GM10266 (cell line): ENCODE measurements around the gene USHBP1.

Source experiments
- DNase-seq: peaks from one replicate; pipeline ENCODE4 v3.0.0; 2012; ENCODE audit errors: extremely low spot score
- CTCF ChIP-seq: IDR thresholded peaks from 2 replicates; pipeline ENCODE4 v1.5.1; 2012; ENCODE audit warnings: mild to moderate bottlenecking, low read depth; ENCODE audit not compliant: control insufficient read depth, insufficient read depth; ENCODE audit errors: missing control alignments

The USHBP1 gene

GRCh38 chr19:17211547-17212446 lies 52.7 kb downstream of the USHBP1 start:
- DNase-seq: no peak
- TF ChIP-seq CTCF: no peak

GRCh38 chr19:17210296-17210695 lies 54.2 kb downstream of the USHBP1 start:
- DNase-seq: no peak
- TF ChIP-seq CTCF: no peak

GRCh38 chr19:17209126-17210036 lies 55.2 kb downstream of the USHBP1 start:
- DNase-seq: peak; percentile 88

GRCh38 chr19:17206736-17207581 lies 57.6 kb downstream of the USHBP1 start:
- DNase-seq: no peak
- no peak for TF ChIP-seq CTCF

More at GRCh38 chr19:17209126-17210036, 55.2 kb downstream of the USHBP1 start:
- no peak for TF ChIP-seq CTCF

GRCh38 chr19:17205237-17206140 lies 59.1 kb downstream of the USHBP1 start:
- no peak for DNase-seq
- TF ChIP-seq CTCF: peak; percentile 73

GRCh38 chr19:17202713-17203112 lies 61.8 kb downstream of the USHBP1 start:
- DNase-seq: no peak
- no peak for TF ChIP-seq CTCF
